Measurements from ENCODE around the gene MYT1. TPM values are rescaled to one million over a fixed set of nuclear protein-coding genes. Genes with fewer than 3 reads are reported as not detected.

MYT1 gene
- total RNA-seq, 1 donor from 2014 or later: 3.3 TPM

GRCh38 chr20:64145458-64146300, 18.6 kb upstream of the MYT1 start:
- intact Hi-C loops (cut with micrococcal nuclease): no loop called here
- Mint-ChIP-seq H3K4me3 (no peak overlapping the region), H3K4me1 (no peaks in the 10 kb centered on the region), H3K36me3 (ENCODE audit: low read depth) (no peaks in the 10 kb centered on the region), H3K9me3 (peaks cover 4% of the 10 kb centered on the region), H3K27ac (no peak overlapping the region), H3K27me3 (no peaks in the 10 kb centered on the region)
- POLR2A ChIA-PET: no interaction called here
- CTCF ChIA-PET: no interaction called here
- TF ChIP-seq CTCF (IDR thresholded peaks at IDR 0.05): no peak
- DNase-seq: no peak
- no peak for ATAC-seq (ENCODE audit: low read depth)

GRCh38 chr20:64146301-64146935, 17.8 kb upstream of the MYT1 start:
- no peak for DNase-seq
- Mint-ChIP-seq H3K4me3 (no peak overlapping the region), H3K36me3 (ENCODE audit: low read depth) (no peaks in the 10 kb centered on the region), H3K4me1 (no peaks in the 10 kb centered on the region), H3K27ac (no peak overlapping the region), H3K27me3 (no peaks in the 10 kb centered on the region), H3K9me3 (peaks cover 4% of the 10 kb centered on the region)
- TF ChIP-seq CTCF (IDR thresholded peaks at IDR 0.05): no peak
- ChIA-PET POLR2A (no interaction called here), CTCF (no interaction called here)
- intact Hi-C loops (cut with micrococcal nuclease): no loop called here
- ATAC-seq (ENCODE audit: low read depth): no peak

- Mint-ChIP-seq H3K4me1 (no peaks in the 10 kb centered on the region), H3K4me3 (no peak overlapping the region), H3K9me3 (peaks cover 4% of the 10 kb centered on the region), H3K27ac (no peak overlapping the region), H3K36me3 (ENCODE audit: low read depth) (no peaks in the 10 kb centered on the region), H3K27me3 (no peaks in the 10 kb centered on the region)
- ChIA-PET CTCF (no interaction called here), POLR2A (no interaction called here)
- DNase-seq (no peak), ATAC-seq (ENCODE audit: low read depth) (no peak)
- no peak for TF ChIP-seq CTCF (IDR thresholded peaks at IDR 0.05)
- intact Hi-C loops (cut with micrococcal nuclease): no loop called here
Measured at GRCh38 chr20:64146936-64147477, 17.2 kb upstream of the MYT1 start.

- H3K4me1 Mint-ChIP-seq: no peaks in the 10 kb centered on the region
- CTCF ChIA-PET: no interaction called here
Measured at GRCh38 chr20:64148581-64148980, 15.7 kb upstream of the MYT1 start.

More at GRCh38 chr20:64148581-64148980, 15.7 kb upstream of the MYT1 start:
- TF ChIP-seq CTCF (IDR thresholded peaks at IDR 0.05): no peak
- no peaks in the 10 kb centered on the region for H3K27me3 Mint-ChIP-seq
- ATAC-seq (ENCODE audit: low read depth): no peak
- H3K27ac Mint-ChIP-seq: no peak overlapping the region
- no peak overlapping the region for H3K4me3 Mint-ChIP-seq
- H3K9me3 Mint-ChIP-seq: peaks cover 4% of the 10 kb centered on the region
- H3K36me3 Mint-ChIP-seq (ENCODE audit: low read depth): no peaks in the 10 kb centered on the region
- POLR2A ChIA-PET: interaction anchor here (0.6 kb wide), 1 partner anchor 70 kb away, joined by 7 read pairs; the partner anchor contains the start of gene RGS19
- no peak for DNase-seq
- intact Hi-C loops (cut with micrococcal nuclease): no loop called here
